GM10248 (cell line): ENCODE measurements around the gene PITPNC1.

Experiments used
- CTCF ChIA-PET: fragments of 300-600 bp; sonication (Branson Sonifier 250); formaldehyde crosslinking; extraction: SDS; loops from one replicate; lab custom pipeline; 2021; ENCODE audit warnings: antibody characterized with exemption; lab: Yijun Ruan, JAX
- POLR2A ChIA-PET: fragments of 350-650 bp; sonication (Branson Sonifier 250); formaldehyde crosslinking; extraction: SDS; loops from one replicate; lab custom pipeline; 2020; ENCODE audit warnings: antibody characterized with exemption; lab: Yijun Ruan, JAX
- DNase-seq: peaks from one replicate; pipeline ENCODE4 v3.0.0; 2012; ENCODE audit errors: extremely low spot score
- CTCF ChIP-seq: IDR thresholded peaks from 2 replicates; pipeline ENCODE4 v1.5.1; 2012; ENCODE audit warnings: mild to moderate bottlenecking, low read depth; ENCODE audit errors: extremely low read depth, missing control alignments, control extremely low read depth

Gene PITPNC1

DNA sequence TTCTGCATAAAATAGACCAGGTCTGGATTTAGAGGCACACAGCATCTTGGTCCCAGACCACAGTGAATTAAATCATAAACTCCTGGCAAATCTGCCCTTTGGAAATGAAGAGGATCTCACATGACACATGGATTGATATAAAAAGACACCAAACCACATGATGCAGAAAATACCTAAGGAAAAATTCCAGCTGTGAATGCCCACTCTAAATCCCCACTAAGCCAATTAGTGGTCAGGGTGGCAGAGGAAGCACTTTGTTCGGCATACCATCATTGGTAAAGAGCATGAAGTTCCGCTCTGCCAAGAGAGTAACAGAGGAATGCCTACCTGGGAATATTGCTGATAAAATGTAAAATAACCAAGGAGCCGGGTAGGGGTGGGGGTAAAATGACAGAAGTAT is 308.3 kb downstream of the PITPNC1 start:
- ChIA-PET POLR2A (no interaction called here), CTCF (interaction anchor here (1.4 to 6.5 kb wide), 4 partner anchors 9 to 311 kb away, joined by 3 to 63 read pairs (median 4); no protein-coding TSS in a partner anchor)
- no peak for DNase-seq
- TF ChIP-seq CTCF, result no peak

DNA sequence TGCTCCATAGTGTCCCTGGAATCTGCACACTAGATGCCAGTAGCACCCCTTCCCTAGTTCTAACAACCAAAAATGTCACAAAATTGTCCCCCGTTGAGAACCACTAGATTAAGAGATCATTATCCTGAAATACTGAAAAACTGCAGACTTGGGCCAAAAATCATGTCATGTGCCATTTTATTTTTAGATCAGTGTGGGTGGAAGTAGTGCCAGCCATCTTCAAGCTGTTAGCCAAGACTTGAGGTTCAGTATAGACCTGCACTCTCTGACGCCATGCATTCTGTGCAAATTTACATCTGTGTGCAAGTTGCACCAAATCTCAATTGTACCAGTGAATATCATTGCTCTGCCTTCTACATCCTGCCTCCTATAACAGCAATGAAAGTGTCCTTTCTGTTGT is 309.2 kb downstream of the PITPNC1 start:
- no peak for TF ChIP-seq CTCF
- CTCF ChIA-PET, result interaction anchor here (0.9 to 6.5 kb wide), 10 partner anchors 9 to 320 kb away, joined by 3 to 63 read pairs (median 6); partner anchors contain the start of gene PSMD12
- POLR2A ChIA-PET, result no interaction called here
- DNase-seq, result no peak

- TF ChIP-seq CTCF, result no peak
- ChIA-PET POLR2A (interaction anchor here (0.7 kb wide), 1 partner anchor 383 kb away, joined by 6 read pairs; no protein-coding TSS in a partner anchor), CTCF (interaction anchor here (0.9 to 6.5 kb wide), 13 partner anchors 8 to 314 kb away, joined by 3 to 63 read pairs (median 5); no protein-coding TSS in a partner anchor)
- no peak for DNase-seq
Observed at GRCh38 chr17:67687511-67687910, 310.4 kb downstream of the PITPNC1 start.

DNA sequence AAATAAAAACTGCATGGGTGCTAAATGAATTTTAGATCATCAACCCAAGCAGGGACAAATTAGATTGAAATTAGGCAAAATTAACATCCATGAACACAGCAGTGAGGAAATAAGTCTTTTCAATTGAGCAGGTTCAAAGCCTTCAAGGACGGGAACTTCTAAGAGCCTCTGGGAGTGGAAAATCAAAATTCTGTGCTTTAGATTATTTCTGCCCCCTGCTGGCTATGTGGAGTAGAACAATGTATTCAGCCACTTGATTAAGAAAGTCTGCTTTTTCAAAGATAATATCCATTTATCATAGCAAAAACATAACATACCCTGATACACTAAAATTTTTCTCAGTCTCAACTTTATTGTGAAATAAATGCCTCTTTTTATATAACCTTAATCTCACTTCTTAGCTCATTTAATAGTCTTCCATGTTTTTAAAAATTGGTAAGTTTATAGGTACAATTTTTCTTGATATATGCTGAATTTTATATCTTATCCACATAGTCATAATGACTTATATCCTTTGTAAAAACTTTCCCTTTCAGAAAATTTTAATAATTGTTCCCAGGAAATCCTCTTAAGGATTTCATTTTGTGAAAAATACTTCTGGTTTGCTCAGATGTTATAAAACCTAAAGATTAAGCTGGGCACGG is 312.6 kb downstream of the PITPNC1 start:
- TF ChIP-seq CTCF, result peak; percentile 70
- ChIA-PET CTCF (interaction anchor here (0.7 to 6.5 kb wide), 19 partner anchors 9 to 322 kb away, joined by 3 to 63 read pairs (median 4); no protein-coding TSS in a partner anchor), POLR2A (no interaction called here)
- peak; percentile 80 for DNase-seq

GRCh38 chr17:67693811-67694210 is 316.7 kb downstream of the PITPNC1 start:
- TF ChIP-seq CTCF, result no peak
- DNase-seq, result no peak
- ChIA-PET CTCF (interaction anchor here (1.4 to 3.3 kb wide), 6 partner anchors 12 to 319 kb away, joined by 3 to 11 read pairs (median 5); no protein-coding TSS in a partner anchor), POLR2A (no interaction called here)

DNA sequence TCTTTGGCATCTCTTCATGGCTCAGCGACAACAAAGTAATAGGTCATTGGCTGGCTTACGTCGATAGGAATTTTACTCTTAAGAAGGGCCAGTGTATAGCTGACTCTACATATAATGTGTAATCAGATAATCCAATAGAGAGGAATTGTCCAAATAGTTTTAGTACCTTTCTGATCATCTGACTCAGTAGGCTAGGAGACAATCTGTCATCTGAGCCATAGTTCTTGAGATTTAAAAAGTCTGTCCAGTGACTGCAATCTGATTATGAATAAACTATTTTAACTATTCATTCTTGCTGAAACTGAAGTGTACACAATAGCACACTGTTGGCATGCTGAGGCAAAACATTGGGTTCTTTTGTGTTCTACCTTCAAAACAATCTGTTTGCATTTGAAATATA is 319.3 kb downstream of the PITPNC1 start:
- TF ChIP-seq CTCF, result no peak
- CTCF ChIA-PET, result interaction anchor here (1.0 to 2.8 kb wide), 3 partner anchors 9 to 317 kb away, joined by 3 to 14 read pairs (median 10); no protein-coding TSS in a partner anchor
- POLR2A ChIA-PET, result no interaction called here
- DNase-seq, result no peak
